Testis (tissue), 2 donors: ENCODE measurements around the gene PSMA6.

Source experiments
- POLR2A ChIP-seq: fragments of 450-650 bp; IDR thresholded peaks from one replicate; pipeline ENCODE4 v1.6.1; 2017; ENCODE audit warnings: antibody characterized with exemption, mild to moderate bottlenecking, moderate library complexity
- TF ChIP-seq, protein P1 (sequence below), 3 experiments: fragments of 450-650 bp in 2 of 3; fragments of 200-600 bp in 1 of 3; sonication (generic) in 1 of 3; IDR thresholded peaks; one replicate each; pipeline ENCODE4 v1.5.1; 2016 to 2019; ENCODE audit warnings: antibody characterized with exemption in 3 of 3, mild to moderate bottlenecking in 2 of 3, moderate library complexity in 1 of 3

DNA sequence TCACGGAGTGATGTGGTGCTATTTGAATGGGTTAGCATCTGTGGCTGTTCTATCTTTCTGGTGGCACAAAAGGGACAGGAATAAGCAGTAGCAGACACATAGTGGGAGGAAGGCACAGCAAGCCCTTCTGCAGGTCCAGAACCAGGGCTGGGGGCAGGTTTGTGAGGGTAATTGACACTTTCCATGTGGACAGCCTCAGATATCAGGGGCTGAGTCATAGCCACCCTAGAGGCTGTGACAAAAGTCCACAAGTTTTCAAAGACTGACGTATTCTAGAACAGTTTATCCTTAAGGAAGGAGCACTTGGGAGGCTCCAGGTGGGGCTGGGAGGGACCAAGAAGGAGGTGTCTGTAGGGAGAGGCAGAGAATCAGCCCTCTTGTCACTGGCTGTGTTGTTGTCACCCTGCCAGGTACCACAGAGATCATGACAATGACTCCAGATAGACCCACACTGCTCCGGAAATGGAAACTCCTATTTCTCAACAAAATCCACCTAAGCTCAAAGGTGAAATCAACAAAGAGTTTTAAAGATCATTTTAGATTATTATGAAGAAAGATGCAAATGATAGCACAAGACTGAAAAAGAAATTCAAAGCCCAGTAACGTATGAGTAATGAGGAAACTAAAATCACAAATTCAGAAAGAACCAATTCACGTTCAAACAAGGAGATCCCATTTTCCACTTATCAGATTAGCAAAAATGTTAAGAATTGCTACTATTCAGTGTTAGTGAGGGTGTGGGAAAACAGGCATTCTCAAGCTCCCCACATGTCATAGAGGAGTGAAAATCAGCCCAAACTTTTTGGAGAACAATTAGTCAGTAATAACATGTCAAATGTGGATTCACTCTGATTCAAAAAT is 64.0 kb downstream of the PSMA6 start:
- TF ChIP-seq POLR2A = no peak
- TF ChIP-seq, protein P1, sequence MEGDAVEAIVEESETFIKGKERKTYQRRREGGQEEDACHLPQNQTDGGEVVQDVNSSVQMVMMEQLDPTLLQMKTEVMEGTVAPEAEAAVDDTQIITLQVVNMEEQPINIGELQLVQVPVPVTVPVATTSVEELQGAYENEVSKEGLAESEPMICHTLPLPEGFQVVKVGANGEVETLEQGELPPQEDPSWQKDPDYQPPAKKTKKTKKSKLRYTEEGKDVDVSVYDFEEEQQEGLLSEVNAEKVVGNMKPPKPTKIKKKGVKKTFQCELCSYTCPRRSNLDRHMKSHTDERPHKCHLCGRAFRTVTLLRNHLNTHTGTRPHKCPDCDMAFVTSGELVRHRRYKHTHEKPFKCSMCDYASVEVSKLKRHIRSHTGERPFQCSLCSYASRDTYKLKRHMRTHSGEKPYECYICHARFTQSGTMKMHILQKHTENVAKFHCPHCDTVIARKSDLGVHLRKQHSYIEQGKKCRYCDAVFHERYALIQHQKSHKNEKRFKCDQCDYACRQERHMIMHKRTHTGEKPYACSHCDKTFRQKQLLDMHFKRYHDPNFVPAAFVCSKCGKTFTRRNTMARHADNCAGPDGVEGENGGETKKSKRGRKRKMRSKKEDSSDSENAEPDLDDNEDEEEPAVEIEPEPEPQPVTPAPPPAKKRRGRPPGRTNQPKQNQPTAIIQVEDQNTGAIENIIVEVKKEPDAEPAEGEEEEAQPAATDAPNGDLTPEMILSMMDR (IDR thresholded peaks at IDR 0.05) = no peak
